ENCODE measurements around the gene VPS11.

DNA sequence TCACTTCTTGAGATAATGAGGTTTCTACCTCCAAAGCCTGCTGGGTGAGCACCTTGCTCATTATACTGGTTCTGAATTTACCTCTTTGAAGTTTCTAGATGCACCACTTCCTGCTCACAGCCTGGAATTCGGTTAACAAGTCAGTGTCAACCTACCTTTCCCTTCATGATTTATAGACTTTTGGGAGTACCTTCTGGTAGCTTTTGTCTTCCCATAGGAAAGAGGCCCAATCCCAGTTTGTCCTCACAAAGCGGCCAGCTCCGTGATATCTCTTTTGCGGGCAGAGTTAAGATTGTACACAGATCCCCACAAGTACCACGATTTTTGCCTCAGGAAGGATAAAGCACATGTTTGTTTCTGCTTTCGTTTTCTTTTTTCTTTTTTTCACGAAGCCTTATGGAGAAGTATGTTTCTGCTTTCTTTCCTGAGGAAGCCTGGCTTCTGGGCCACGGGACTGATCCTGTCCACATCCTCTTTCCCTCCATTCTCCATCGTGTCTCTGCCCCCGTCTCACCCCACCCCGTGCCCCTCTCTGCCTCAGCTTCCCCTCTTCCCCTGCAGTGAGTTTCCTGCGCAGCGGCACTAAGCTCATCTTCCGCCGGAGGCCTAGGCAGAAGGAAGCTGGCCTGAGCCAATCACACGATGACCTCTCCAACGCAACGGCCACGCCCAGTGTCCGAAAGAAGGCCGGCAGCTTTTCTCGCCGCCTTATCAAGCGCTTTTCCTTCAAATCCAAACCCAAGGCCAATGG lies 48.0 kb downstream of the VPS11 start:
- TF ChIP-seq, protein P1, sequence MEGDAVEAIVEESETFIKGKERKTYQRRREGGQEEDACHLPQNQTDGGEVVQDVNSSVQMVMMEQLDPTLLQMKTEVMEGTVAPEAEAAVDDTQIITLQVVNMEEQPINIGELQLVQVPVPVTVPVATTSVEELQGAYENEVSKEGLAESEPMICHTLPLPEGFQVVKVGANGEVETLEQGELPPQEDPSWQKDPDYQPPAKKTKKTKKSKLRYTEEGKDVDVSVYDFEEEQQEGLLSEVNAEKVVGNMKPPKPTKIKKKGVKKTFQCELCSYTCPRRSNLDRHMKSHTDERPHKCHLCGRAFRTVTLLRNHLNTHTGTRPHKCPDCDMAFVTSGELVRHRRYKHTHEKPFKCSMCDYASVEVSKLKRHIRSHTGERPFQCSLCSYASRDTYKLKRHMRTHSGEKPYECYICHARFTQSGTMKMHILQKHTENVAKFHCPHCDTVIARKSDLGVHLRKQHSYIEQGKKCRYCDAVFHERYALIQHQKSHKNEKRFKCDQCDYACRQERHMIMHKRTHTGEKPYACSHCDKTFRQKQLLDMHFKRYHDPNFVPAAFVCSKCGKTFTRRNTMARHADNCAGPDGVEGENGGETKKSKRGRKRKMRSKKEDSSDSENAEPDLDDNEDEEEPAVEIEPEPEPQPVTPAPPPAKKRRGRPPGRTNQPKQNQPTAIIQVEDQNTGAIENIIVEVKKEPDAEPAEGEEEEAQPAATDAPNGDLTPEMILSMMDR (conservative IDR thresholded peaks at IDR 0.05 in 1 of 2, IDR thresholded peaks at IDR 0.05 in 1 of 2; ENCODE audit: extremely low read depth in 1 of 2, insufficient read depth in 1 of 2, low read depth in 1 of 2, low read length in 2 of 2) = no peak
- no peak for TF ChIP-seq EZH2 (IDR thresholded peaks at IDR 0.05; ENCODE audit: borderline replicate concordance, low read length)
